Stimulated activated CD4-positive, alpha-beta T cell treated with anti-CD3 and anti-CD28 coated beads, Interleukin-15, amount 100 ng/mL, for 48 hours (primary cell): ENCODE data around the gene PRPF40A.
"Not testable (repeated sequence)": the region's sequence is repeated elsewhere in the genome, so short reads cannot be mapped to it uniquely, and the experiment has no call there.

Source experiments
- DNase-seq, 2 donors: peaks; one replicate each; pipeline ENCODE4 v3.0.0-alpha.2; 2020; ENCODE audit warnings: low read depth in 2 of 2

PRPF40A gene

GRCh38 chr2:152717228-152718075, at the start of gene PRPF40A:
PRPF40A (minus strand) TSS chr2:152717461; CDS start chr2:152717439, 22 bp downstream.
- peak; percentile 95 to 96 for DNase-seq

GRCh38 chr2:152766928-152767327, 49.7 kb upstream of the PRPF40A start:
- DNase-seq, result no peak

GRCh38 chr2:152763651-152764050, 46.4 kb upstream of the PRPF40A start:
- no peak for DNase-seq

- not testable (repeated sequence) for DNase-seq
Measured at GRCh38 chr2:152763208-152763607, 45.9 kb upstream of the PRPF40A start.

- DNase-seq, result no peak
Measured at GRCh38 chr2:152762202-152762601, 44.9 kb upstream of the PRPF40A start.

GRCh38 chr2:152761214-152761613, 44.0 kb upstream of the PRPF40A start:
- no peak for DNase-seq

GRCh38 chr2:152759290-152760072, 42.2 kb upstream of the PRPF40A start:
- DNase-seq, result no peak

GRCh38 chr2:152755029-152755428, 37.8 kb upstream of the PRPF40A start:
- no peak for DNase-seq

- DNase-seq, result not testable (repeated sequence)
Measured at GRCh38 chr2:152747751-152748150, 30.5 kb upstream of the PRPF40A start.

GRCh38 chr2:152743002-152743401, 25.7 kb upstream of the PRPF40A start:
- no peak for DNase-seq

GRCh38 chr2:152740743-152741328, 23.6 kb upstream of the PRPF40A start:
- DNase-seq, result no peak

GRCh38 chr2:152739705-152740104, 22.4 kb upstream of the PRPF40A start:
- not testable (repeated sequence) for DNase-seq

GRCh38 chr2:152738438-152738837, 21.2 kb upstream of the PRPF40A start:
- no peak for DNase-seq

- not testable (repeated sequence) for DNase-seq
Measured at GRCh38 chr2:152737509-152737908, 20.2 kb upstream of the PRPF40A start.

GRCh38 chr2:152730591-152731333, 13.5 kb upstream of the PRPF40A start:
- no peak for DNase-seq

GRCh38 chr2:152729844-152730243, 12.6 kb upstream of the PRPF40A start:
- DNase-seq, result no peak

- DNase-seq, result no peak
Measured at GRCh38 chr2:152723918-152724317, 6.7 kb upstream of the PRPF40A start.

GRCh38 chr2:152722639-152723038, 5.4 kb upstream of the PRPF40A start:
- DNase-seq, result not testable (repeated sequence)

- no peak for DNase-seq
Measured at GRCh38 chr2:152720794-152721193, 3.5 kb upstream of the PRPF40A start.

GRCh38 chr2:152718909-152719645, 1.8 kb upstream of the PRPF40A start:
- peak; percentile 12 to 27 for DNase-seq
